Mammary epithelial cell (primary cell): ENCODE results near the gene HDGF.

Experiments used
- CTCF ChIP-seq, 2 donors: IDR thresholded peaks in 1 of 2; conservative IDR thresholded peaks in 1 of 2; 2 replicates each; pipeline ENCODE4 v1.5.1; 2011 to 2012; ENCODE audit warnings: inconsistent platforms in 2 of 2, low read length in 2 of 2, mild to moderate bottlenecking in 2 of 2, control low read depth in 1 of 2, low read depth in 1 of 2; ENCODE audit not compliant: insufficient read depth in 1 of 2; ENCODE audit errors: extremely low read depth in 1 of 2
- EZH2 ChIP-seq: IDR thresholded peaks from 2 replicates; pipeline ENCODE4 v1.6.1; 2012; ENCODE audit warnings: low read length, inconsistent platforms, borderline replicate concordance

- TF ChIP-seq CTCF (conservative IDR thresholded peaks at IDR 0.05 in 1 of 2, IDR thresholded peaks at IDR 0.05 in 1 of 2; ENCODE audit: extremely low read depth in 1 of 2, insufficient read depth in 1 of 2, low read depth in 1 of 2, low read length in 2 of 2) = no peak
- no peak for TF ChIP-seq EZH2
Observed at GRCh38 chr1:156775799-156776198, 24.3 kb upstream of the HDGF start.
